K562 (cell line): Measurements from ENCODE around the gene PRTN3. TPM values are rescaled to one million over a fixed set of nuclear protein-coding genes. Genes with fewer than 3 reads are reported as not detected.

ENCODE experiments used
- CBX3 ChIP-seq, 2 experiments: IDR thresholded peaks; 1 replicate in 1 of 2; 2 replicates in 1 of 2; pipeline ENCODE4 v1.6.1; 2012; ENCODE audit warnings: inconsistent platforms in 2 of 2, low read length in 2 of 2, borderline replicate concordance in 1 of 2, control low read depth in 1 of 2
- ELF2 ChIP-seq: fragments of 250-450 bp; sonication (Bioruptor Pico); IDR thresholded peaks from 2 replicates; pipeline ENCODE4 v1.5.0; 2021; ENCODE audit warnings: mild to moderate bottlenecking
- HDAC2 ChIP-seq: fragments of 450-650 bp; IDR thresholded peaks from 2 replicates; pipeline ENCODE4 v1.6.1; 2016; ENCODE audit warnings: mild to moderate bottlenecking
- HINFP ChIP-seq: fragments of 450-650 bp; conservative IDR thresholded peaks from 2 replicates; pipeline ENCODE4 v1.6.1; 2016; ENCODE audit warnings: missing genetic modification characterization, low read depth, mild to moderate bottlenecking, control low read depth, missing compliant biosample characterization
- HMG20B ChIP-seq: fragments of 250-450 bp; sonication (Bioruptor Pico); IDR thresholded peaks from 2 replicates; pipeline ENCODE4 v1.5.0; 2021; ENCODE audit warnings: mild to moderate bottlenecking
- JUND ChIP-seq, 2 experiments: IDR thresholded peaks; 2 replicates in 1 of 2; 3 replicates in 1 of 2; pipeline ENCODE4 v1.6.1; 2011; ENCODE audit warnings: borderline replicate concordance in 2 of 2, low read depth in 2 of 2, low read length in 2 of 2, improper control_type of control experiment in 1 of 2, missing biosample characterization in 1 of 2, missing genetic modification characterization in 1 of 2, missing genetic modification reagents in 1 of 2
- KLF1 ChIP-seq: fragments of 450-650 bp; IDR thresholded peaks from 2 replicates; pipeline ENCODE4 v1.6.1; 2016; ENCODE audit warnings: missing genetic modification characterization, missing compliant biosample characterization
- KLF6 ChIP-seq: fragments of 250-450 bp; sonication (Bioruptor Pico); IDR thresholded peaks from 2 replicates; pipeline ENCODE4 v1.4.0; 2020; ENCODE audit warnings: mild to moderate bottlenecking, moderate library complexity, borderline replicate concordance
- NFRKB ChIP-seq: fragments of 450-650 bp; IDR thresholded peaks from 2 replicates; pipeline ENCODE4 v1.6.1; 2016; ENCODE audit warnings: low read depth
- NR4A1 ChIP-seq, 2 experiments: fragments of 250-450 bp in 1 of 2; fragments of 450-650 bp in 1 of 2; sonication (Bioruptor Pico) in 1 of 2; IDR thresholded peaks; 2 replicates each; pipeline versions ENCODE4 v1.4.0 to v1.6.1; 2016 to 2020; ENCODE audit warnings: mild to moderate bottlenecking in 2 of 2, missing compliant biosample characterization in 1 of 2, missing genetic modification characterization in 1 of 2, moderate library complexity in 1 of 2
- SNAPC5 ChIP-seq: fragments of 250-450 bp; sonication (Bioruptor Pico); IDR thresholded peaks from 2 replicates; pipeline ENCODE4 v1.8.0; 2021; ENCODE audit warnings: moderate library complexity, mild to moderate bottlenecking, inconsistent platforms
- WHSC1 ChIP-seq: IDR thresholded peaks from one replicate; pipeline ENCODE4 v1.6.1; 2012; ENCODE audit warnings: low read length, control low read depth, inconsistent platforms
- ZBTB17 ChIP-seq: fragments of 450-650 bp; formaldehyde crosslinking; IDR thresholded peaks from 2 replicates; pipeline ENCODE4 v1.4.0; 2020; ENCODE audit warnings: mild to moderate bottlenecking
- ZHX1 ChIP-seq: fragments of 150-350 bp; conservative IDR thresholded peaks from 2 replicates; pipeline ENCODE4 v1.6.1; 2014; ENCODE audit warnings: low read length
- ZNF12 ChIP-seq: sonication (generic); formaldehyde crosslinking; IDR thresholded peaks from 2 replicates; pipeline ENCODE4 v1.4.0; 2020; ENCODE audit warnings: mild to moderate bottlenecking, missing genetic modification reagents
- ZNF280A ChIP-seq: fragments of 450-650 bp; IDR thresholded peaks from 2 replicates; pipeline ENCODE4 v1.6.1; 2018; ENCODE audit warnings: mild to moderate bottlenecking, low read depth; ENCODE audit not compliant: partially characterized antibody
- ZNF3 ChIP-seq: fragments of 250-450 bp; sonication (Bioruptor Pico); IDR thresholded peaks from 2 replicates; pipeline ENCODE4 v1.5.0; 2021; ENCODE audit warnings: mild to moderate bottlenecking, moderate library complexity
- ZNF445 ChIP-seq: fragments of 250-450 bp; sonication (Bioruptor Pico); IDR thresholded peaks from 2 replicates; pipeline ENCODE4 v1.4.0; 2020; ENCODE audit warnings: low read depth, mild to moderate bottlenecking, moderate library complexity
- polyA plus RNA-seq, 8 experiments: library from polyadenylated mRNA; depleted of rRNA in 4 of 8; stranded (reverse) in 5 of 8; unstranded in 3 of 8; fragments of >200 nt; fragmentation: Nextera tagmentation in 2 of 8; fragmentation: Illumina TruSeq in 1 of 8; extraction: Ambion mirVana in 2 of 8; extraction: Trizol in 1 of 8; gene quantifications; 2 replicates each; pipeline versions ENCODE4 v1.2.1 to v1.2.3, GENCODE V29; 2011 to 2014; ENCODE audit warnings: inconsistent platforms in 1 of 8, missing spikeins in 1 of 8
- total RNA-seq, 7 experiments: library from RNA; depleted of rRNA in 6 of 7; stranded (reverse); fragments of >200 nt in 6 of 7; fragmentation: Illumina TruSeq in 2 of 7; extraction: Trizol in 2 of 7; gene quantifications; 2 replicates each; pipeline versions ENCODE4 v1.2.1 to v1.2.3, GENCODE V29; 2011 to 2021; ENCODE audit warnings: low replicate concordance in 1 of 7
- TF ChIP-seq, protein P1 (sequence below): sonication (generic); formaldehyde crosslinking; IDR thresholded peaks from 2 replicates; pipeline ENCODE4 v1.8.1; 2023; ENCODE audit warnings: mild to moderate bottlenecking, missing genetic modification reagents

The PRTN3 gene
- total and polyA plus RNA-seq, 9 of the 15 experiments (the other 6 are each of a cell fraction or from before 2014, with no cell fraction given): 0.14 to 0.86 (median 0.43) TPM; not detected in 3

DNA sequence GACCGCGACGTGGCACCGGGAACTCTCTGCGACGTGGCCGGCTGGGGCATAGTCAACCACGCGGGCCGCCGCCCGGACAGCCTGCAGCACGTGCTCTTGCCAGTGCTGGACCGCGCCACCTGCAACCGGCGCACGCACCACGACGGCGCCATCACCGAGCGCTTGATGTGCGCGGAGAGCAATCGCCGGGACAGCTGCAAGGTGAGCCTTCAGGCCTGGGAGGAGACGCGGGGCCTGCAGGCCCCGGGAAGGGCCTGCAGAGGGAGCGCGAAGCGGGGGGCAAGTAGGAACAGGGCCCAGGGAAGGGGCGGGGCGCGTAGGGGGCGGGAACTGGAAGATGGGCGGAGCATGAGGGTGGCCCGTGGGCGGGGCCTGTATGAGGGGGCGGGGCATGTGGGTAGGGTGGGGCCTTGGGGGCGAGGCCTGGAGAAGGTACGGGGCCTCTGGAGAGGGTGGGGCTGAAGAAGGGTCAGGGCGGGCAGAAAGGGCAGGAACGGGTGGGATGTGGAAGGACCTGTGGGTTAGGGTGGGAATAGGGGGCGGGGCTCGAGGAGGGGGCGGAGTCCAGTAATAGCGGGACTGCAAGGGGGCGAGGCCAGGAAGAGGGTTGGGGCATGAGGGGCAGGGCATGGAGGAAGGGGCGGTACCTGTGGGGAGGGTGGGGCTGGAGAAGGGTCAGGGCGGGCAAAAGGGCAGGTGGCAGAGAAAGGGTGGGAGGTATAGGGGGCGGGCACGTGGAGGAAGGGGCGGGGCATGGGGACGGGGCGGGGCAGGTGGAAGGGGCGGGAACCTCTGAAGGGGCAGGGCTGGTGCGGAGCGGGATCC lies 21.2 kb downstream of the PRTN3 start (continued):
- TF ChIP-seq NFRKB: no peak
- no peak for TF ChIP-seq KLF6 (CRISPR knock-in tag)
- no peak for TF ChIP-seq ZHX1
- TF ChIP-seq JUND (IDR thresholded peaks at IDR 0.05; ENCODE audit: borderline replicate concordance, low read depth, low read length): no peak
- TF ChIP-seq JUND (tag; IDR thresholded peaks at IDR 0.05; ENCODE audit: borderline replicate concordance, low read depth, low read length): peak; percentile 21; the same call in 1 of the 3 replicates
- TF ChIP-seq ELF2 (CRISPR knock-in tag): no peak
- no peak for TF ChIP-seq HINFP (tag)
- TF ChIP-seq SNAPC5 (CRISPR knock-in tag): no peak
- 0 out of 2 replicates have a peak, but pooled peaks have one; percentile 50 for TF ChIP-seq HDAC2
- TF ChIP-seq HMG20B (CRISPR knock-in tag): no peak
- TF ChIP-seq ZNF445 (CRISPR knock-in tag): no peak
- no peak for TF ChIP-seq ZNF3 (CRISPR knock-in tag)
- no peak for TF ChIP-seq NR4A1 (CRISPR knock-in tag; IDR thresholded peaks at IDR 0.05)
- 0 out of 2 replicates have a peak, but pooled peaks have one; percentile 44 for TF ChIP-seq NR4A1 (tag; IDR thresholded peaks at IDR 0.05)
- no peak for TF ChIP-seq WHSC1
- peak in 1 of 2 experiments; percentile 93; a peak in 2 of 3 replicates for TF ChIP-seq CBX3 (IDR thresholded peaks at IDR 0.05; ENCODE audit: borderline replicate concordance in 1 of 2, low read length in 2 of 2)
- TF ChIP-seq ZNF280A: no peak
- 0 out of 2 replicates have a peak, but pooled peaks have one; percentile 19 for TF ChIP-seq ZBTB17
- TF ChIP-seq, protein P1, sequence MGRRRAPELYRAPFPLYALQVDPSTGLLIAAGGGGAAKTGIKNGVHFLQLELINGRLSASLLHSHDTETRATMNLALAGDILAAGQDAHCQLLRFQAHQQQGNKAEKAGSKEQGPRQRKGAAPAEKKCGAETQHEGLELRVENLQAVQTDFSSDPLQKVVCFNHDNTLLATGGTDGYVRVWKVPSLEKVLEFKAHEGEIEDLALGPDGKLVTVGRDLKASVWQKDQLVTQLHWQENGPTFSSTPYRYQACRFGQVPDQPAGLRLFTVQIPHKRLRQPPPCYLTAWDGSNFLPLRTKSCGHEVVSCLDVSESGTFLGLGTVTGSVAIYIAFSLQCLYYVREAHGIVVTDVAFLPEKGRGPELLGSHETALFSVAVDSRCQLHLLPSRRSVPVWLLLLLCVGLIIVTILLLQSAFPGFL (CRISPR knock-in tag): no peak
- TF ChIP-seq ZNF12 (CRISPR knock-in tag): no peak
- no peak for TF ChIP-seq KLF1
